Breast epithelium (tissue), 4 donors: ENCODE results near the gene MYO15A. TPM values are rescaled to one million over a fixed set of nuclear protein-coding genes. Genes with fewer than 3 reads are reported as not detected.

Experiments used
- DNase-seq, 2 donors: peaks; one replicate each; pipeline ENCODE4 v3.0.0-alpha.2; 2019; ENCODE audit warnings: low spot score in 2 of 2
- H3K27ac ChIP-seq, 2 donors: fragments of 200-600 bp; sonication (generic) in 1 of 2; one replicate each; pipeline ENCODE4 v1.5.1; 2016 to 2019; ENCODE audit warnings: mild to moderate bottlenecking in 1 of 2
- H3K27me3 ChIP-seq, 2 donors: fragments of 200-600 bp; sonication (generic) in 1 of 2; one replicate each; pipeline versions ENCODE4 v1.5.1 to v1.6.0; 2017 to 2019; ENCODE audit warnings: control low read depth in 1 of 2, mild to moderate bottlenecking in 1 of 2
- H3K36me3 ChIP-seq: fragments of 200-600 bp; one replicate; pipeline ENCODE4 v1.5.1; 2019
- H3K4me1 ChIP-seq, 2 donors: fragments of 200-600 bp; sonication (generic); one replicate each; pipeline ENCODE4 v1.5.1; 2016 to 2019; ENCODE audit warnings: control low read depth in 1 of 2
- H3K4me3 ChIP-seq, 3 donors: fragments of 200-600 bp; sonication (generic); 1 replicate in 2 of 3; 2 replicates in 1 of 3; pipeline ENCODE4 v1.5.1; 2016 to 2019; ENCODE audit warnings: mild to moderate bottlenecking in 3 of 3, moderate library complexity in 2 of 3
- H3K9me3 ChIP-seq, 2 donors: fragments of 200-600 bp; sonication (generic) in 1 of 2; one replicate each; pipeline ENCODE4 v1.5.1; 2016 to 2019; ENCODE audit warnings: control low read depth in 1 of 2
- POLR2A ChIP-seq: fragments of 450-650 bp; IDR thresholded peaks from one replicate; pipeline ENCODE4 v1.6.1; 2016; ENCODE audit warnings: antibody characterized with exemption, mild to moderate bottlenecking, moderate library complexity
- POLR2AphosphoS5 ChIP-seq, 3 donors: sonication (generic); formaldehyde crosslinking; IDR thresholded peaks; one replicate each; pipeline ENCODE4 v1.6.1; 2017; ENCODE audit warnings: antibody characterized with exemption in 3 of 3
- intact Hi-C: fragments of 100-400 bp; cut with DNase I; formaldehyde crosslinking; loops from one replicate; pipeline ENCODE4 v1.15.1; 2023; ENCODE audit warnings: low total_unique reads
- total RNA-seq, 3 donors: library from RNA; depleted of rRNA; stranded (reverse); fragments of >200 nt; gene quantifications; one replicate each; pipeline ENCODE4 v1.1.0, GENCODE V29; 2016
- TF ChIP-seq, protein P1 (sequence below), 3 donors: fragments of 450-650 bp; IDR thresholded peaks; one replicate each; pipeline ENCODE4 v1.5.1; 2016 to 2017; ENCODE audit warnings: antibody characterized with exemption in 3 of 3, mild to moderate bottlenecking in 3 of 3, moderate library complexity in 3 of 3

Gene MYO15A
- total RNA-seq, 3 donors from 2014 or later, result 1.2 to 2.9 (median 2.2) TPM

- peaks cover 0 to 3% of the 10 kb centered on the region in 2 donors for H3K4me1 ChIP-seq
- H3K4me3 ChIP-seq, result peak overlapping the region; percentile 30 to 86 (median 64)
- no peak for DNase-seq
- H3K27ac ChIP-seq, result peak overlapping the region; percentile 77 to 94
- intact Hi-C loops, result no loop called here
- no peaks in the 10 kb centered on the region for H3K9me3 ChIP-seq
- no peaks in the 10 kb centered on the region for H3K27me3 ChIP-seq
- TF ChIP-seq POLR2A (no peak), POLR2AphosphoS5 (IDR thresholded peaks at IDR 0.05) (no peak)
- TF ChIP-seq, protein P1, sequence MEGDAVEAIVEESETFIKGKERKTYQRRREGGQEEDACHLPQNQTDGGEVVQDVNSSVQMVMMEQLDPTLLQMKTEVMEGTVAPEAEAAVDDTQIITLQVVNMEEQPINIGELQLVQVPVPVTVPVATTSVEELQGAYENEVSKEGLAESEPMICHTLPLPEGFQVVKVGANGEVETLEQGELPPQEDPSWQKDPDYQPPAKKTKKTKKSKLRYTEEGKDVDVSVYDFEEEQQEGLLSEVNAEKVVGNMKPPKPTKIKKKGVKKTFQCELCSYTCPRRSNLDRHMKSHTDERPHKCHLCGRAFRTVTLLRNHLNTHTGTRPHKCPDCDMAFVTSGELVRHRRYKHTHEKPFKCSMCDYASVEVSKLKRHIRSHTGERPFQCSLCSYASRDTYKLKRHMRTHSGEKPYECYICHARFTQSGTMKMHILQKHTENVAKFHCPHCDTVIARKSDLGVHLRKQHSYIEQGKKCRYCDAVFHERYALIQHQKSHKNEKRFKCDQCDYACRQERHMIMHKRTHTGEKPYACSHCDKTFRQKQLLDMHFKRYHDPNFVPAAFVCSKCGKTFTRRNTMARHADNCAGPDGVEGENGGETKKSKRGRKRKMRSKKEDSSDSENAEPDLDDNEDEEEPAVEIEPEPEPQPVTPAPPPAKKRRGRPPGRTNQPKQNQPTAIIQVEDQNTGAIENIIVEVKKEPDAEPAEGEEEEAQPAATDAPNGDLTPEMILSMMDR (IDR thresholded peaks at IDR 0.05), result no peak
- H3K36me3 ChIP-seq, result no peaks in the 10 kb centered on the region
Measured at GRCh38 chr17:18224387-18225120, 116.0 kb downstream of the MYO15A start.

GRCh38 chr17:18225121-18225641 lies 116.6 kb downstream of the MYO15A start, which contains the start of gene LLGL1:
Gene LLGL1, plus strand, starts transcription at chr17:18225635. Its CDS starts 48 bp downstream, at chr17:18225683.
- Histone ChIP-seq H3K27ac (peak within 1 kb of the TSS; percentile 77 to 94), H3K4me1 (peaks cover 0 to 3% of the 10 kb centered on the region in 2 donors), H3K4me3 (peak within 1 kb of the TSS; percentile 60 to 86 (median 64)), H3K36me3 (no peaks in the 10 kb centered on the region), H3K9me3 (no peaks in the 10 kb centered on the region), H3K27me3 (no peaks in the 10 kb centered on the region)
- TF ChIP-seq POLR2A (no peak), POLR2AphosphoS5 (IDR thresholded peaks at IDR 0.05) (peak in 2 of 3 donors; percentile 17 to 49)
- TF ChIP-seq, protein P1 (IDR thresholded peaks at IDR 0.05), result no peak
- intact Hi-C loops, result no loop called here
- DNase-seq, result peak; percentile 95

GRCh38 chr17:18225642-18226283 lies 117.2 kb downstream of the MYO15A start:
- Histone ChIP-seq H3K36me3 (no peaks in the 10 kb centered on the region), H3K27ac (peak overlapping the region in 1 of 2 donors; percentile 94), H3K4me1 (peaks cover 0 to 3% of the 10 kb centered on the region in 2 donors), H3K4me3 (peak overlapping the region; percentile 60 to 86 (median 64)), H3K27me3 (no peaks in the 10 kb centered on the region), H3K9me3 (no peaks in the 10 kb centered on the region)
- TF ChIP-seq, protein P1 (IDR thresholded peaks at IDR 0.05), result no peak
- TF ChIP-seq POLR2AphosphoS5 (IDR thresholded peaks at IDR 0.05) (no peak), POLR2A (no peak)
- no peak for DNase-seq
- intact Hi-C loops, result no loop called here

DNA sequence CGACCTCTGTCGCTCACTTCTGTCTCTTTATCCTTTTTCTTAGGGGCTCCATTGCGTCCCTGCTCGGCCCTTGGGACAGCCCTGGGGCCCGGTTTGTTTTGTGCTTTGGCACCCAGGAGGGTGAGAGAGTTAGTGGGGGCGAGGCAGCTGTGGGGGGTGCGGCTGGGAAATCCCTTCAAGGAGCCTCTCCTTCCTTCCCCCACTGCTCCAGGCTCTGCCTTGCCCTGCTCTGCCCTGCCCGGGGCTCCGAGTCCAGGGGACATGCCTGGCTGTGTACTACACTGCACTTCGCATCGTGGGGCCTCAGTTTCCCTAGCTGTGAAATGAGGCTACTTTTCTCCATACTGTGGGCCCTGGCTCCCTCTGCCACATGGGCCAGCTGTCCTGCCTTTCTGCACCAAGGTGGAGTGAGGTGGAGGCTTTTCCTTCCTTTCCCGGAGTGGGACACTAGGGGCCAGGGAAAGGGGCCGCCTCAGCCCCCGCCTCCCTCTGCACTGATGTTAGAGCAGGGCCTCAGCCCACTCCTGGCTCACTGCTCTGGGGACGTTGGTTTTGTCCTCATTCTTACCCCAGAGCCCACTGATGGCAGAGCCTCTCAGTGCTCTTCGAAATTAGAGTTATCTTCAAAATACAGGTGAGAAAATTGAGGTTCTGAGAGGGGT lies 117.9 kb downstream of the MYO15A start:
- Histone ChIP-seq H3K4me1 (peaks cover 0 to 3% of the 10 kb centered on the region in 2 donors), H3K27ac (no peak overlapping the region), H3K36me3 (no peaks in the 10 kb centered on the region), H3K9me3 (no peaks in the 10 kb centered on the region), H3K4me3 (peak overlapping the region; percentile 60 to 86 (median 64)), H3K27me3 (no peaks in the 10 kb centered on the region)
- intact Hi-C loops, result no loop called here
- DNase-seq, result no peak
- no peak for TF ChIP-seq POLR2A
- TF ChIP-seq, protein P1 (IDR thresholded peaks at IDR 0.05), result no peak
- TF ChIP-seq POLR2AphosphoS5 (IDR thresholded peaks at IDR 0.05), result no peak
